Right renal cortex interstitium (tissue), 3 donors: ENCODE results near the gene CACNA1G. TPM values are rescaled to one million over a fixed set of nuclear protein-coding genes. Genes with fewer than 3 reads are reported as not detected.

Source experiments
- DNase-seq, 3 donors: peaks; one replicate each; pipeline ENCODE4 v3.0.0-alpha.2; 2013; ENCODE audit warnings: low read depth in 3 of 3, low spot score in 2 of 3
- polyA plus RNA-seq, 3 donors: library from polyadenylated mRNA; unstranded; fragments of 120-200 nt; gene quantifications; one replicate each; pipeline ENCODE4 v1.2.1, GENCODE V29; 2013; ENCODE audit not compliant: insufficient read length in 3 of 3

Gene CACNA1G
- polyA plus RNA-seq, 3 donors = 6.1 to 6.7 (median 6.6) TPM

GRCh38 chr17:50607522-50608175, 47.1 kb downstream of the CACNA1G start:
- no peak for DNase-seq

- DNase-seq = no peak
Measured at GRCh38 chr17:50608700-50609379, 48.3 kb downstream of the CACNA1G start.

DNA sequence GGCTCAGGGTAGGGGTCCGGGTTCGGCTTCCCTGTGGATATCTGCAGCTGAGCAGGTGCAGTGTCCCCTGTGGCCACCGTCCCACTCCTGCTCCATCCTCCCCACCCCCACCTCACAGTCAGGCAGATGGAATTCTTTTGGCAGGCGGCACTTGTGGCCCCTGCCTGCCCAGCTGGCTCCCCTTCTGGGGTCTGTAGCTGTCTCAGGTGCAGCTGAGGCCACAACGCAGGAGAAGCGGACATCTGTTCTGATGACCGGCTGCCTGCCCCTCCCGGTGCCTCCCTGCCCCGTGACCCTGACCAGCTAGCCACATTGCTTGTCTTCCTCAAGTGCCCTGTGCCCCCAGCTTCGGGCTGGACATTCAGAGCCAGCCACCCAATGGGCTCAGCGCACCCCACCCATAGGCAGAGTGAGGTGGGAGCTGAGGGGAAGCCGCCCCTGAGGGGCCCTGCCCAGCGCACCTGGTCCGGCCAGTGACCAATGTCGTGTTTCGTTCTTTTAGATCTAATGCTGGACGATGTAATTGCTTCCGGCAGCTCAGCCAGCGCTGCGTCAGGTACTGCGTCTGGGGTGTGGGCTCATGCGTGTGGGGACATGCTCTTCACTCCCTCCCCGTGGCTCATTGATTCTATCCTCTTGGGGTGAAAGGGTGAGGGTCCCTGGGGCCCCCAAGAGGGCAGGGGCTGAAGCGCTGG, 49.0 kb downstream of the CACNA1G start:
- DNase-seq = no peak

- no peak for DNase-seq
Measured at GRCh38 chr17:50611634-50612033, 51.1 kb downstream of the CACNA1G start.

DNA sequence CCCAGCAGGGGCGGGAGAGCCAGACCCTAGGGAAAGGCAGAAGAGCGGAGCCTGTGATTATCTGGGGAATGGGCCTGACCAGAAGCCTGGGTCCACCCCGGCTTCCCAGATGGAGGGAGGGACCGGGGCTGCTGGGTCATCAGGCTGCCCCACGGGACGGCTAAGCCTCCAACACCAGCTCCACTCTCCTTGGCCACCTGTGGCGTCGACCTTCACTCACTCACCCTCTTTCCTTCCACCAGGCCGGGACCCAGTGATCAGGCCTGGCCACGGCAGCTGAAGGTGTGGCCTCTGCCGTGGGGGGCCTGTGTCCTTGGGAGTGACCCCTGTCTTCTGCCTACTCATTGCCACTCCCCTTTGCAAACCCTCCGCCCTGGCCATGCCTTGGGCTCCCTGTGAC, 51.8 kb downstream of the CACNA1G start:
- no peak for DNase-seq

DNA sequence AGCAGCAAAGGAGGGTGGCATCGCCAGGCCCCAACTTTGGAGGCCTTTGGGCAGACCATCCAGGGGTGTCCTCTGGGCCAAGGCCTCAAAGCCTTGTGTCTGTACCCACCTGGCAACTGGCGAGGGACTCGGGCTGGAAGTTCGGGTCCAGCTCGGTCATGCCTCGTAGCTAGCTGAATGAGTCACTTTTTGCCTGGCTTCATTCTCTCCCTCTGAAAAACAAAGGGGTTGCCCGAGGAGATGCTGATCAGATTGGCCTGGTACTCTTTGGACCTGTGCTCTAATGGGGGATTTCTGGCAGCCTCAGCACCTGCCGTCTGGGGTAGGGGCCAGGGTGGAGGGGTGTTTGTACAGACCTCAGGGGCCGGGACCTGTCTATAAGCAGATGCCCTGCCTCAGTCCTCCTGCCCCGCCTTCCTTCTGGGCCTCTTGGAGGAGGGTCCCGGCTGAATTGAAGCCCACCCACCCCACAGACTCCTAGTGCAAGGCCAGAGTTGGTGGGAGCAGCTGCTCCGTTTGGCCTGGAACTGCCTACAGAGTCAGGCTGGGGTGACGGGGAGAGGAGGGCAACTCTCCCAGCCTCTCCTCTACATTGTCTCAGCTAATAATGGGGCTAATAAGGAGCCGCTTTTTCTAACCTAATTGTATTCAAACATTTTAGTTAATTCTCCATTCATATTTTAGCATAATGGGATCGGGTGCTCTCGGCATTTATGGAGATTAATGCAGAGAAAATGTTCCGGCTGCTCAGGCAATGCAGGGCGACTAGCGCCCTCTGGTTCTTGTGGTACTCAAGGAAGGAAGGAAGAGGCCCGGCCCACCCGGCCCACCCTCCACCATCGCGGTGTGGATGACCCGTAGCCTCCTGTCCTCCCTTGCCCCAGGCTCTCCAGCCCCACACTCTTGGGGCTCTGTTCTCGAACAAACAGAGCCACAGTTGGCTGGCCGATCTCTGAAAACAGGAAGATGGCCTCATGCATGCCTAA, 52.8 kb downstream of the CACNA1G start:
- no peak for DNase-seq

DNA sequence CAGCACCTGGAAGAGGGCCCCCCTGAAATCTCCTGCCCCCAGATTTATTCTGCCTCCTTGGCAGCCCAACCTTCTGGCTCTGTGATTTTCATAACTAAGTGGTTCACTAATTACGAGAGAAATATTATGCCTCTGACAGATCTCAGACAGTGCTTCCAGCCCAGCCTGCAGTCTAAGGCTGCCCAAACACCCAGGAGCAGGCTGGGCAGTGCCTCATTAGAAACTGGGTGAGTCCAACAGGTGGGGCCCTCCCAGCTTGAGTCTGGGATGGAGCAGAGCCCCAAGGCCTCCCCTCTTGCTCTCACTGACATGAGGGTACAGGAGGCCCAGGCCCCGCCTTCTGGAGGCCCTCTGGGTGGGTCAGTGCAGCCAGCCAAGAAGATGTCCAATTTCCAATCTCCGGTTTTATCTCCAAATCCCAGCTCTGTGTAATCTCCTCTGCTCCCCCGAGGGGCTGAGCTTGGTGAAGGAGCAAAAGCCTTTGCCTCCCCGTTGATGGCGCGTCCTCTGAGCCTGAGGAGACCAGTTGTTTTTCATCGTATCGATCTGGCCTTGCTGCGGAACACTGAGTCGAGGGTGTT, 54.0 kb downstream of the CACNA1G start:
- DNase-seq = no peak

- no peak for DNase-seq
Measured at GRCh38 chr17:50615828-50616227, 55.3 kb downstream of the CACNA1G start.

DNA sequence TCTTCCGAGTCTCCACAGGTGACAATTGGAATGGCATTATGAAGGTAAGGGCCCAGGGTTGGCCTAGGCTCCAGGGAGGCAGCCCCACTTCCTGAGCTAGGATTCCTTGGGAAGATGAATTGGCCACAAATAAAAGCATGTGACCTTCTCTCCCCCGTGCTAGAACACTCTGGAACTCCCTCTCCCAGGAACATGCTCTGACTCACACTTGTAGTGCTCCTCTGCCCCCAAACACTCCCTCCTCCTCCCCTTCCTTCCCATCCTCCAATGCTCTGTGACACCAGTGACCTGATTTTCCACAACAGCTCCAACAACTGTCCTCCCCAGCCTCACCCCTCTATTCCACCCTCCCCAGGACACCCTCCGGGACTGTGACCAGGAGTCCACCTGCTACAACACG, 57.8 kb downstream of the CACNA1G start:
- DNase-seq = no peak

GRCh38 chr17:50618941-50619340, 58.4 kb downstream of the CACNA1G start:
- DNase-seq = no peak

GRCh38 chr17:50619489-50619888, 59.0 kb downstream of the CACNA1G start:
- no peak for DNase-seq

DNA sequence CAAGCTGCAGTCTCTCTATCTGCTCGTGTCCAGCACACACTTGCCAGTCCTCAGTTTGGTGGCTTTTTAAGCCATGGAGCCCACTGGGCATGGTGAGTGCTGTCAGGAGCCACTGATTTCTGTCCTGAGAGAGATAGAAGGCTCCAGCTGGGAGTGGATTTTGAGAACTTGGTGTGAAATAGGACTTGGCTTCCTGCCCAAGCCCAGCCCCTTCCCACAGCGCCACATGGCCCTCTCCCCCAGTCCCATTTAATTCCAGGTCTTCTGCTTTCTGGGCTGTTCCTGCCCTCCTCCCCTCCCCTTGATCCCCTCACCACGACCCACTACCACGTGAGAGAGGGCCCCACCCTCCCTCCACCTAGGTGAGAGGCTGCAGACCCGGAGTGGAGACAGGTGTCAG, 59.7 kb downstream of the CACNA1G start:
- DNase-seq = no peak

- DNase-seq = no peak
Measured at GRCh38 chr17:50620858-50621257, 60.3 kb downstream of the CACNA1G start.

DNA sequence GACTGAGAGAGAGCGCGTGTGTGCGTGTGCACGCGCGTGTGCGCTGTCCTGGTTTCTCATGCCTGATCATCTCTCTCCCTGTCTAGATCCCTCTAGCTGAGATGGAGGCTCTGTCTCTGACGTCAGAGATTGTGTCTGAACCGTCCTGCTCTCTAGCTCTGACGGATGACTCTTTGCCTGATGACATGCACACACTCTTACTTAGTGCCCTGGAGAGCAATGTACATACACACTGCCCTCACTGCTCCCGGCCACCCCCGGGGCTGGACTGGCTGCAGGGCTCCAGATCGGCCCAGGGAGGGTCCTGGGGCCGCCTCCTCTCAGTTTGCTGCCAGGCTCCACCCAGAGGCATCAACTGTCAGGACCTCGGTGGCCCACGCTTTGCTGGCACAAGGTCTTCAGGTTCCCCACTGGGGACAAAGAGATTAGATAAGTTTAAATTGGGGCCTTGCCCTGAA, 61.1 kb downstream of the CACNA1G start:
- DNase-seq = no peak

DNA sequence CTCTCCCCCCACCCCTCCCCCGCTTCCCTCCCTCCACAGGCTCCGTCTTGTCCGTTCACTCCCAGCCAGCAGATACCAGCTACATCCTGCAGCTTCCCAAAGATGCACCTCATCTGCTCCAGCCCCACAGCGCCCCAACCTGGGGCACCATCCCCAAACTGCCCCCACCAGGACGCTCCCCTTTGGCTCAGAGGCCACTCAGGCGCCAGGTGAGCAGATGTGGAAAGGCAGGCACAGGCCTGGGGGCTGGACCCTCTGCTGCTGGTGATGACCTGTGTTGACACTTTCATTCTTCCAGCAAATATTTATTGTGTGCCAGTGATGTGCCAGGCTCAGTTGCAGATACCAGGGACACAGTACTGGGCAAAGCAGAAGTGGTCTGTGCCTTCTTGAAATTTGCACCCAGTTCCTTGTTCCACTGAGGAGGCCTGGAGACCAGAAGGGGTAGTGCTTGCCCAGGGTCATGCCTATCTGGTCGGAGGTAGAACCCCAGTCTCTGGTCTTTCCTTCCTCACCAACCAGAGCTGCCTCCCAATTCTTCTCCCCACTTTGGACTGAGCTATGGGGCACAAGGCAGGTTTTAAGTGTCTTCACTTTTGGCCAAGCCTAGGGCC, 63.9 kb downstream of the CACNA1G start:
- no peak for DNase-seq

DNA sequence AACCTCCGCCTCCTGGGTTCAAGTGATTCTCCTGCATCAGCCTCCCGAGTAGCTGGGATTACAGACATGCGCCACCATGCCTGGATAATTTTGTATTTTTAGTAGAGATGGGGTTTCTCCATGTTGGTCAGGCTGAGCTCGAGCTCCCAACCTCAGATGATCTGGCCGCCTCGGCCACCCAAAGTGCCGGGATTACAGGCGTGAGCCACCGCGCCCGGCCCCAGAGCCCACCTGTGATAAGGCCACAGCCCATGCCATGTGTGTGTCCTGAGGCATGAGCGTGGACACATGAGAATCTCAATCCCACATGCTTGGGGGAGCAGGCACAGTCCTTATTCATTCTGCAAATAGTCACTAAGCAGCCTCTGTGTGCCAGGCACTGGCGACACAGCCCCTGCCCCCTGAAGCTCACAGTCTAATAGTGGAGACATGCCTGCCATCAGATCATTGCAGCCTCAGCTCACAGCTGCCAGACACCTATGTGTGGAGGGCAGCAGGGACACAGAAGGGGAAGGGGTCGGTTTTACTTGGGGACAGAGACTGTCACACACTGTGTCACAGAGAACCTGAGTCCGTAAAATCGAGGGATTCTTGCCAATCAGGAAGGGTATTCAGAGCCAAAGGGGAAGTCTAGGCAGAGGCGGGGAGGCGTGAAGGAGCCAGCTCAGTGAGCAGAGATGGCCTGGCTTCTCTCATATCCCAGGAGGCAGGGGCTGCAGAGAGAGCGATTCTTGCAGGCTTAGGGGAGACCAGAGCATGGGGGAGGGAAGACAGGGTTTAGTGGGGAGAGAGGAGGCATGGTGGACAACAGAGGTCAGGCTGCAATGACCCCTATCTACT, 64.7 kb downstream of the CACNA1G start:
- DNase-seq = no peak

DNA sequence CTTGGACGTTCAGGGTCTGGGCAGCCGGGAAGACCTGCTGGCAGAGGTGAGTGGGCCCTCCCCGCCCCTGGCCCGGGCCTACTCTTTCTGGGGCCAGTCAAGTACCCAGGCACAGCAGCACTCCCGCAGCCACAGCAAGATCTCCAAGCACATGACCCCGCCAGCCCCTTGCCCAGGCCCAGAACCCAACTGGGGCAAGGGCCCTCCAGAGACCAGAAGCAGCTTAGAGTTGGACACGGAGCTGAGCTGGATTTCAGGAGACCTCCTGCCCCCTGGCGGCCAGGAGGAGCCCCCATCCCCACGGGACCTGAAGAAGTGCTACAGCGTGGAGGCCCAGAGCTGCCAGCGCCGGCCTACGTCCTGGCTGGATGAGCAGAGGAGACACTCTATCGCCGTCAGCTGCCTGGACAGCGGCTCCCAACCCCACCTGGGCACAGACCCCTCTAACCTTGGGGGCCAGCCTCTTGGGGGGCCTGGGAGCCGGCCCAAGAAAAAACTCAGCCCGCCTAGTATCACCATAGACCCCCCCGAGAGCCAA, 65.6 kb downstream of the CACNA1G start:
- DNase-seq = no peak

GRCh38 chr17:50627036-50627781, 66.7 kb downstream of the CACNA1G start:
- DNase-seq = no peak
